ENCODE results near the gene ZFP92. TPM values are rescaled to one million over a fixed set of nuclear protein-coding genes. Genes with fewer than 3 reads are reported as not detected.

The ZFP92 gene
- total and polyA plus RNA-seq, 10 of the 15 experiments (the other 5 are each of a cell fraction or from before 2014, with no cell fraction given), result 0.02 to 1.6 (median 0.09) TPM; not detected in 2

DNA sequence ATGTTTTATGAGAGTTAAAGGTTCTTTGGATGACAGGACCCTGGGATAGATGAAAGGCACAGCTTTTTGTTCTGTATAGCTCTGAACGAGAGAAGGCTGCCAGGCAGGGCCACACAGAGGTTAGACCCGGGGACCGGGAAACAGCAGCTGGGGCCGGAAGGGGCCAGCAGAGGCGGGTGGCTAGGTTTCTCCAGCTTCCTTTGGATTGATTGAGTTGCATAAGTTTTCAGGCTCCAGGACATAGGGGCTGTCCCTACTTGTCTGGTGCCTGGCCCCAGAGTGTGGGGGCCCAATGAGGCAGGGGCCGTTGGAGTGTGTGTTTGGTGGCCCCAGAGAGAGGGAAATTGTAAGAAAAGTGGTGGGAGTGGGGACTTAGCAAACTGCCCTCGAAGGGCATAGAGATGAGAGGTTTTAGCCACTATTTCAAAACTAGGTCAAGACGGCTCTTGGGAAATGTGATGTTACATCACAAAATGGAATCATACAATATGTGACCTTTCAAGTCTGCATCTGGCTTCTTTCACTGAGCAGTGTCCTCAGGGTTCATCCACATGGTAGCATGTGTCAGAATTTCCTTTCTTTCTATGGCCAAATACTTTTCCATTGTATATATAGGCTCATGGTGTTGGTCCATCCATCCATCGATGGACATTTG is 3.7 kb downstream of the ZFP92 start:
- no peak for TF ChIP-seq EGR1 (IDR thresholded peaks at IDR 0.05; ENCODE audit: borderline replicate concordance in 1 of 2, low read depth in 2 of 2, low read length in 2 of 2)
- TF ChIP-seq, protein P1, sequence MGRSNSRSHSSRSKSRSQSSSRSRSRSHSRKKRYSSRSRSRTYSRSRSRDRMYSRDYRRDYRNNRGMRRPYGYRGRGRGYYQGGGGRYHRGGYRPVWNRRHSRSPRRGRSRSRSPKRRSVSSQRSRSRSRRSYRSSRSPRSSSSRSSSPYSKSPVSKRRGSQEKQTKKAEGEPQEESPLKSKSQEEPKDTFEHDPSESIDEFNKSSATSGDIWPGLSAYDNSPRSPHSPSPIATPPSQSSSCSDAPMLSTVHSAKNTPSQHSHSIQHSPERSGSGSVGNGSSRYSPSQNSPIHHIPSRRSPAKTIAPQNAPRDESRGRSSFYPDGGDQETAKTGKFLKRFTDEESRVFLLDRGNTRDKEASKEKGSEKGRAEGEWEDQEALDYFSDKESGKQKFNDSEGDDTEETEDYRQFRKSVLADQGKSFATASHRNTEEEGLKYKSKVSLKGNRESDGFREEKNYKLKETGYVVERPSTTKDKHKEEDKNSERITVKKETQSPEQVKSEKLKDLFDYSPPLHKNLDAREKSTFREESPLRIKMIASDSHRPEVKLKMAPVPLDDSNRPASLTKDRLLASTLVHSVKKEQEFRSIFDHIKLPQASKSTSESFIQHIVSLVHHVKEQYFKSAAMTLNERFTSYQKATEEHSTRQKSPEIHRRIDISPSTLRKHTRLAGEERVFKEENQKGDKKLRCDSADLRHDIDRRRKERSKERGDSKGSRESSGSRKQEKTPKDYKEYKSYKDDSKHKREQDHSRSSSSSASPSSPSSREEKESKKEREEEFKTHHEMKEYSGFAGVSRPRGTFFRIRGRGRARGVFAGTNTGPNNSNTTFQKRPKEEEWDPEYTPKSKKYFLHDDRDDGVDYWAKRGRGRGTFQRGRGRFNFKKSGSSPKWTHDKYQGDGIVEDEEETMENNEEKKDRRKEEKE (IDR thresholded peaks at IDR 0.05), result no peak
- TF ChIP-seq TAF1 (IDR thresholded peaks at IDR 0.05; ENCODE audit: borderline replicate concordance, low read depth, low read length), result no peak
- TF ChIP-seq, protein P2, sequence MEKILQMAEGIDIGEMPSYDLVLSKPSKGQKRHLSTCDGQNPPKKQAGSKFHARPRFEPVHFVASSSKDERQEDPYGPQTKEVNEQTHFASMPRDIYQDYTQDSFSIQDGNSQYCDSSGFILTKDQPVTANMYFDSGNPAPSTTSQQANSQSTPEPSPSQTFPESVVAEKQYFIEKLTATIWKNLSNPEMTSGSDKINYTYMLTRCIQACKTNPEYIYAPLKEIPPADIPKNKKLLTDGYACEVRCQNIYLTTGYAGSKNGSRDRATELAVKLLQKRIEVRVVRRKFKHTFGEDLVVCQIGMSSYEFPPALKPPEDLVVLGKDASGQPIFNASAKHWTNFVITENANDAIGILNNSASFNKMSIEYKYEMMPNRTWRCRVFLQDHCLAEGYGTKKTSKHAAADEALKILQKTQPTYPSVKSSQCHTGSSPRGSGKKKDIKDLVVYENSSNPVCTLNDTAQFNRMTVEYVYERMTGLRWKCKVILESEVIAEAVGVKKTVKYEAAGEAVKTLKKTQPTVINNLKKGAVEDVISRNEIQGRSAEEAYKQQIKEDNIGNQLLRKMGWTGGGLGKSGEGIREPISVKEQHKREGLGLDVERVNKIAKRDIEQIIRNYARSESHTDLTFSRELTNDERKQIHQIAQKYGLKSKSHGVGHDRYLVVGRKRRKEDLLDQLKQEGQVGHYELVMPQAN (conservative IDR thresholded peaks at IDR 0.05), result no peak
- no peak for TF ChIP-seq ZNF384 (IDR thresholded peaks at IDR 0.05; ENCODE audit: borderline replicate concordance, low read depth, low read length)
- no peak for TF ChIP-seq HCFC1 (IDR thresholded peaks at IDR 0.05; ENCODE audit: low read length)
- no peak for TF ChIP-seq RB1 (IDR thresholded peaks at IDR 0.05; ENCODE audit: borderline replicate concordance)
- no peak for TF ChIP-seq TCF3 (IDR thresholded peaks at IDR 0.05; ENCODE audit: borderline replicate concordance, insufficient read depth, low read depth, low read length)
- no peak for TF ChIP-seq IKZF1 (conservative IDR thresholded peaks at IDR 0.05)
- TF ChIP-seq SMAD1 (IDR thresholded peaks at IDR 0.05; ENCODE audit: low read depth, partially characterized antibody), result no peak
- no peak for TF ChIP-seq BACH1 (IDR thresholded peaks at IDR 0.05; ENCODE audit: borderline replicate concordance)
- TF ChIP-seq, protein P3, sequence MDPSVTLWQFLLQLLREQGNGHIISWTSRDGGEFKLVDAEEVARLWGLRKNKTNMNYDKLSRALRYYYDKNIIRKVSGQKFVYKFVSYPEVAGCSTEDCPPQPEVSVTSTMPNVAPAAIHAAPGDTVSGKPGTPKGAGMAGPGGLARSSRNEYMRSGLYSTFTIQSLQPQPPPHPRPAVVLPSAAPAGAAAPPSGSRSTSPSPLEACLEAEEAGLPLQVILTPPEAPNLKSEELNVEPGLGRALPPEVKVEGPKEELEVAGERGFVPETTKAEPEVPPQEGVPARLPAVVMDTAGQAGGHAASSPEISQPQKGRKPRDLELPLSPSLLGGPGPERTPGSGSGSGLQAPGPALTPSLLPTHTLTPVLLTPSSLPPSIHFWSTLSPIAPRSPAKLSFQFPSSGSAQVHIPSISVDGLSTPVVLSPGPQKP (IDR thresholded peaks at IDR 0.05; ENCODE audit: low read depth, low read length), result no peak
- TF ChIP-seq, protein P4, sequence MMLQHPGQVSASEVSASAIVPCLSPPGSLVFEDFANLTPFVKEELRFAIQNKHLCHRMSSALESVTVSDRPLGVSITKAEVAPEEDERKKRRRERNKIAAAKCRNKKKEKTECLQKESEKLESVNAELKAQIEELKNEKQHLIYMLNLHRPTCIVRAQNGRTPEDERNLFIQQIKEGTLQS (IDR thresholded peaks at IDR 0.05; ENCODE audit: borderline replicate concordance, extremely low read depth, low read depth, low read length), result no peak
- intact Hi-C loops (cut with micrococcal nuclease; ENCODE audit: unreplicated experiment) (no loop called here), in situ Hi-C loops (cut with MboI) (no loop called here)
- FAIRE-seq, result no peak
- Histone ChIP-seq H3K9me3 (replicated peaks; ENCODE audit: control insufficient read depth, insufficient read depth, low read length) (no peaks in the 10 kb centered on the region; the same call in 2 of the 3 replicates), H3K9ac (ENCODE audit: control insufficient read depth, insufficient read depth, low read length) (no peak overlapping the region), H3K4me3 (no peak overlapping the region), H3K27ac (ENCODE audit: control insufficient read depth, insufficient read depth) (no peak overlapping the region), H4K20me1 (ENCODE audit: control insufficient read depth, insufficient read depth) (no peaks in the 10 kb centered on the region), H3K27me3 (replicated peaks in 1 of 2; ENCODE audit: control insufficient read depth in 2 of 2, insufficient read depth in 2 of 2, low read length in 1 of 2) (no peaks in the 10 kb centered on the region), H2AFZ (ENCODE audit: control insufficient read depth, low read depth, low read length) (no peak overlapping the region), H3K4me1 (ENCODE audit: control insufficient read depth, insufficient read depth, low read length) (no peaks in the 10 kb centered on the region), H3K4me2 (ENCODE audit: control insufficient read depth, insufficient read depth) (no peak overlapping the region), H3K79me2 (ENCODE audit: control insufficient read depth, insufficient read depth, low read length) (no peaks in the 10 kb centered on the region), H3K36me3 (ENCODE audit: control insufficient read depth in 2 of 2, insufficient read depth in 2 of 2, low read length in 1 of 2) (no peaks in the 10 kb centered on the region; a peak in 1 of 4 replicates)
- RAD21 ChIA-PET (ENCODE audit: unreplicated experiment), result no interaction called here
- 53% methylated on average over 9 of the region's 9 CpGs for WGBS (ENCODE audit: insufficient coverage, insufficient replicate concordance, low lambda C conversion rate, missing lambda C conversion rate)
- POLR2A ChIA-PET, result no interaction called here
- CTCF ChIA-PET, result no interaction called here
- no peak for DNase-seq (ENCODE audit: low read depth, low spot score)
- SMC1A ChIA-PET (ENCODE audit: uncharacterized antibody, unreplicated experiment), result no interaction called here
- BruUV-seq (replicated peaks), result no TSS peak
- ATAC-seq, result no peak
